Right ventricle myocardium superior (tissue), 1 donor: ENCODE results near the gene ACACA. TPM values are rescaled to one million over a fixed set of nuclear protein-coding genes. Genes with fewer than 3 reads are reported as not detected.
"Not testable (repeated sequence)": the region's sequence is repeated elsewhere in the genome, so short reads cannot be mapped to it uniquely, and the experiment has no call there.

ENCODE experiments used
- ATAC-seq: fragments of 200-7000 bp; cut with Tn5 transposase; one replicate; pipeline ENCODE4 v1.9.1; 2020; ENCODE audit warnings: mild to moderate bottlenecking; ENCODE audit not compliant: poor library complexity
- DNase-seq: peaks from one replicate; pipeline ENCODE4 v3.0.0-alpha.2; 2020
- intact Hi-C: fragments of 100-400 bp; cut with DNase I; formaldehyde crosslinking; loops from one replicate; pipeline ENCODE4 v1.11.2; 2022
- long read RNA-seq: library from polyadenylated mRNA; unstranded; transcript quantifications from one replicate; pipeline ENCODE4 v2.0.0, GENCODE V29; 2021
- total RNA-seq: library from RNA; stranded (reverse); fragmentation: NEBNext Ultra II Directional; extraction: Animal tissue kit (Norgen Biotek cat#: 25700); gene quantifications from one replicate; pipeline ENCODE4 v1.2.1, GENCODE V29; 2021
- donor health status: DM: no; HTN: yes; CAD: no; lungs with severe emphysema.

Gene ACACA
- 15.4 TPM for total RNA-seq
- long read RNA-seq, partial matches to known transcripts, result 1 of 7 reads
- long read RNA-seq, other reads (novel, unspliced or antisense), result 5 of 7 reads

DNA sequence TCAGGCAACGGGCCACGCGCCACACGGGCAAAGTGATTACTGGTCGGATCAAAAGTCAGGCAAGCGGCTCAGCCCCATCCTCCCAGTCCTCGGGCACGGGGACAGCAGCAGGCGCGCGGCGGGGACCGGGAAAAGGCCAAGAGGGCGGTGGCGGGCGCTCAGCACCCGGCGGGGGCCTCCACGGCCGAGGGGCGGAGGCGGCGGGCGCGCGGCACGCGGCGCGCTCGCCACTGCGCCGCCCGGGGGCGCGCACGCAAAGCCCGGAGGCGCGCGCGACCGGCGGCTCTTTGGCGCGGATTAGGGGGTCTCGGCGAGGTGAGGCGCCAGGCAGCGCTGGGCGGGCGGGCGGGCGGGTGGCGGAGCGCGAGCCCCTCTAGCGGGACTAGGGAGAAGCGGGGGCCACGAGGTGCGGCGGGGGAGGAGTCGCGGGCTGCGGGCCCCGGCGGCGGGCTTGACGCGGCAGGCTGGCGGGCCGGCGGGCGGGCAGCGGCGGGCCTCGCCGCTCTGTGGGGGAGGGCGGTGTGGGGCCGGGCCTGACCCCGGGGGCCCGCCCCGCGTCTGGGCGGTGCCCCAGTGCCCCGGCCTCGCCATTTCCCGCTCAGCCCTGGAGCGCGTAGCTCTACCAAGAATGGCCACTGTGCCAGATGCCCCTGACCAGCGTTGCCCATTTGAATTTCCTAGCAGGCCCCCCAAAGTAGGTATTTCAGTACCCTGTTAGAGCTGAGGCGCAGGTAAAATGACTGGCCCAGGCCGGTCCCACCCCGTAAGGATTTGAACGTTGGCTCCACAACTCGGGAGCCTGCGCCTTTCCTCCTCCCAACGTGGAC, at the start of gene ACACA, which contains the start of gene TADA2A:
ACACA (minus strand) TSS at position 202 of the 827 bp plus-strand sequence. CDS start 537 bp downstream, outside the sequence.
TADA2A (plus strand) TSS at position 252 of the 827 bp plus-strand sequence. CDS start 4,480 bp downstream, outside the sequence.
- intact Hi-C loops, result no loop called here
- DNase-seq (peak; percentile 89), ATAC-seq (peak; percentile 98)

DNA sequence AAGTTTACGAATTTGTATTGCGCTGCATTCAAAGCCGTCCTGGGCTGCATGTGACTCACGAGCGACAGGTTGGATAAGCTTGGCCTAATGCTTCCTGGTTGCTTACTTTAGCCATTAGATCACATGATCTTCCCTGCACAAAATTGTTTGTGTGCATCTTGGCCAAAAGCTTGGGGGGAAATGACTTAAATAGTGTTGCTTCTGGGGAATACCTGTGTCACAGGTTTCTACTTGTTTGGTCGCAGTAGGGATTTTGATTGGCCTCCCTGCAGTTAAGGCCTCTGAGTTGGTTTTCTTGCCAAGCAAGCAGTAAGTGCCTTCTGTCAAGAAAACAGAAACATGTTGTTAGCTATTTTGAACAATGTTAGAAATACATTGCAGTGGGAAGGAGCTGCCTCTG, 43.5 kb upstream of the ACACA start:
- DNase-seq, result no peak

DNA sequence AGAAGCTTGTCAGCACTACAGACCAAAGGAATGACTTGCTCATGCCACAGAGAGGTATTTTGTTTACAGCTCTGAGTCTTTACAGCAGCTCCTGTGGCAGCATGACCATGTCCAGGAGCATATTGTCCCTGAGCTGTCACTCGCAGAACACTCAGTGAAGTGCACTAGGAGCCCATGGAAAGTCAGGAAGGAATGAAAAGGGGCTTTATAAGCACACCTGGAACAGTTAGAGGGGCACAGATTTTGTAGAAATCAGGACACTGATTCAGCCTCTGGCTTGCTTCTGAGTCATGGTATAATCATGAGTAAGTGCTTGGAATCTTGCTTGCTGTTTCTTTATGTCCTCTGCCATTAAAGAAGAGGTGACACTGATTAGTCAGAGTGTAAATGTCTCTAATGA, 41.0 kb upstream of the ACACA start:
- intact Hi-C loops, result no loop called here
- DNase-seq (no peak), ATAC-seq (peak; percentile 39)

More for the DNA sequence above, 43.5 kb upstream of the ACACA start:
- intact Hi-C loops, result no loop called here
- ATAC-seq, result no peak

DNA sequence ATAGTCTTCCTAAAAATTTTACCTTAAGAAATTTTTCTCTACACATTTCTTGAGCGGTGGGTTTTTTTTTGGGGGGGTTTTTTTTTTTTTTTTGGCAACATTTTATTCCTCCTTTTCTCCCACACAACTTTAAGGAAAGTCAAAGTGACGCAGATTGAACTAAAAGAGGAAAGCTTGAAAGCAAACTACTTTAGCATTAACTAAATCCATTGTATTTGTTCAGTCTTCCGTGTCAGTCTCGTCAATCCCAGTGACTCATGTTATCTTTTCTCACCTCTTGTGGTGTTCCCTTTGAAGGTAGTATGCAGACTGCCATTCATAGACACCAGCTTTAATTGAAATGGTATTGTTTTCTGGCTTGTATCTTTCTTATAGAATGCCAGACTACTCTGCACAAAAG, 39.4 kb upstream of the ACACA start:
- intact Hi-C loops, result no loop called here
- no peak for ATAC-seq
- no peak for DNase-seq

DNA sequence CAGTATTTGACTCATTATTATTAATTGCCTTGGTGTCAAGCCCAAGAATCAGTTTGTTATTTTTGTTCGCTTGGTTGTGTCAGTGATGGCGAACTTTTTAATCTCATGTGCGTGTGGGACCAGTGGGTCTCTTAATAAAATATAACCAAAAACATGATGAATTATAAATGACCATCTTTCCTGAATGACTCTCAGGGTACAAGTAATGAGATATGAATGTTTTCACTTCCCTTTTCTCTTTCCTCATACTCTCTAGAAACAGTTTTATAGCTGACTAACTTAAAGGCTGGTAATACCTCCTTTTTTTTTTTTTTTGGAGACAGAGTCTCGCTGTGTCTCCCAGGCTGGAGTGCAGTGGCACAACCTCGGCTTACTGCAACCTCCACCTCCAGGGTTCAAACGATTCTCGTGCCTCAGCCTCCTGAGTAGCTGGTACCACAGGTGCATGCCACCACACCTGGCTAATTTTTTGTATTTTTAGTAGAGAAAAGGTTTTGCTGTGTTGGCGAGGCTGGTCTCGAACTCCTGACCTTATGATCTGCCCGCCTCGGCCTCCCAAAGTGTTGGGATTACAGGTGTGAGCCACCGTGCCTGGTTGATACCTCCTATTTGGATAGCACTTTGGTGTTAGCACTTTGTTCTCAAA, 34.9 kb upstream of the ACACA start:
- ATAC-seq, intact Hi-C loops, DNase-seq: not testable (repeated sequence)

DNA sequence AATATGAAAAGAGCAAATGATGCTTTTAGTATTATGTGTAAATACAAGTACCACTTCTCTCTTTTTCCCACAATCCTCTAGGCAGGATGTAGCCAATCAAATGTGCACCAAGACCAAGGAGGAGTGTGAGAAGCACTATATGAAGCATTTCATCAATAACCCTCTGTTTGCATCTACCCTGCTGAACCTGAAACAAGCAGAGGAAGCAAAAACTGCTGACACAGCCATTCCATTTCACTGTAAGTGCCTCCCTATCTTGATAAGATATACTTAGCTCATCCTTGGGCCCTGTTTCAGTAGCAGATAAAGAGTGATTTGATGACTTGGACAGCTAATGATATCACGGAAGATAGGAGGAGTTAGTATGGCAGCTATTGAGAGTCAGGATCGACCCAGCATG, 33.8 kb upstream of the ACACA start:
- no peak for ATAC-seq
- DNase-seq, result no peak
- intact Hi-C loops, result no loop called here

DNA sequence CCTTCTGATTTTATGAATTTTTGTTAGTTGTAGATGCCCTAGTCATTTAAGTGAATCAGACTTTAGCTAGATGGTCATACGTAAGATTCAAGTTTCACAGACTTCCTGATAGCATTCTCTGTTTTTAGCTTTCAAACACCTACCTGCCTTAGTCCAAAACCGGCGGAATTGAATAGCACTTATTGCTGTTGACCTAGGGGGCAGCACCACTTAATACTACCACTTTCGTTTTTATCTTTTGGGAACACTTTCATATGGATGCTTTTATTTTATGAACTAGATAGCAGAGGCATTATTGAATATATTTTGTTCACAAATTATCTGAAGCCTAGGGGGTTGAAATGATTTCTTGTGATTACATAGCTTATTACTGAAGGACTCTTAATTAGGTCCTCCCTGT, 31.5 kb upstream of the ACACA start:
- intact Hi-C loops, result no loop called here
- DNase-seq (no peak), ATAC-seq (no peak)

DNA sequence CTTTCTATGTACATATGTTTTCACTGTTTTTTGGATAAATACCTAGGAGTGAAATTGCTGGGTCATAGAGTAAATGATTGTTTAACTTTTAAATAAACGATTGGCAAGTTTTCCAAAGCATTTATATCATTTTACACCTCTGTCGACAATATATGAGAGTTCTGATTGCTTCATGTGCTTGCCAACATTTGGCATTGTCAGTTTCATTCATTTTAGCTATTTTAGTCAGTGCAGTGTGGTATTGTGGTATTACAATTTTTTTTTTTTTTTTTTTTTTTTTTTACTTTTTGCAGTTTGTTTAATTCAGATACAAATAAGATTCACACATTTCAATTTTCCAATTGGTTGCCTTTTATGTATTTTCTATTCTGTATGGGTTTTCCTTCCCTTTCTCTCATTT, 26.0 kb upstream of the ACACA start:
- intact Hi-C loops, result no loop called here
- no peak for ATAC-seq
- DNase-seq, result no peak

DNA sequence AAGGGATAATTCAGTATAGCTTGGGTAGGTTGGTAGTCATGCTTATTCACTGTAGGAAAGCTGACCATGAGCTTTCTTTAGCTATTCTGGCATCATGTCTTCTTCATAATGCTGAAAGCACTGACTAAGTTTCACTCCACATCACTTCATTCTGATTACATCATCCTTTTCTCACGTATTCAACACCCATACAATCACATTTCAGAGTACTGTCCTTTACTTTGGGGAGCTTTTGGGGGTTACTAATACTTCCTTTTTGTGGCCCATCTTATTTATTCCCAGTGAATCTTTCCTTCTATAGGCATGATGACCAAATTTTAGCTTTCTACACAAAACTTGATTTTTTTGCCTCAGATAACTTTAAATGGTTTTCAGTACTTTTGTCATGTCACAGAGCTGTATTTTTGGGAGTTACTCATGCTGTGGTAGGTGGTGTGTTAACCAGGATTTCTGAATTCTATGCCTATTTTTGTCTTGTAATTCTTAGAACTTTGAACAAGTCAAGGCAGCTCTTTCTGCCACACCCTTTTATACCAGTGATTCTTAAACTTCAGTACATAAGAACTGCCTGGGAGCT, 23.5 kb upstream of the ACACA start:
- no peak for ATAC-seq
- no peak for DNase-seq
- intact Hi-C loops, result no loop called here

DNA sequence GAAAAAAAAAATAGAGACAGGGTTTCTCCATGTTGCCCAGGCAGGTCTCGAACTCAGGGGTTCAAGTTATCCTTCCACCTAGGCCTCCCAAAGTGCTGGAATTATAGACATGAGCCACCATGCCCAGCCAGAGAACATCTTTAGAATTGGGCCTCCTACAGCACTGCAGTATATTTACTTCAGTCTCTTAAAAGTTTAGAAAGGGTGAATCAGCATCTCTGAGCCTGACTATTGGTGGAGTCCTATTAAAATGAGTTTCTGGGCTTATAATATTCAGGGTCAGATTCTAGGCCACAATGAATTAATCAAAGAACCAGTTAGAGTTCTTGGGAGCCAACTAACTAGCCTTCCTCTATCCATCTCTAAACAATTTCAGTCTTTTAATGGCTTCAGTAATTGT, 22.8 kb upstream of the ACACA start:
- intact Hi-C loops, result no loop called here
- DNase-seq (no peak), ATAC-seq (no peak)

DNA sequence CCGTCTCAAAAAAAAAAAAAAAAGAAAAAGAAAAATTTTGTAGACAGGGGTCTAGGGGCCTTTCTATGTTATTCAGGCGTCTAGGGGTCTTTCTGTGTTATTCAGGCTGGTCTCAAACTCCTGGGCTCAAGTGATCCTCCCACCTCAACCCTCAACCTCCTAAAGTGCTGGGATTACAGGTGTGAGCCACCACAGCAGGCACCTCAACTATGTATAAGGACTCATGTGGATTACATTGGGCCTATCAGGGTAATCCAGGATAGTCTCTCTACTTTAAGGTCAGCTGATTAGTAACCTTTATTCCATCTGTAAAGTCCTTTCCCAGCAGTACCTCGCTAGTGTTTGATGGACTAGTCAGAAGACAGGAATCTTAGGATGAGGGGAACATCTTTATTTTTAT, 22.4 kb upstream of the ACACA start:
- DNase-seq (no peak), ATAC-seq (no peak)
- intact Hi-C loops, result no loop called here

DNA sequence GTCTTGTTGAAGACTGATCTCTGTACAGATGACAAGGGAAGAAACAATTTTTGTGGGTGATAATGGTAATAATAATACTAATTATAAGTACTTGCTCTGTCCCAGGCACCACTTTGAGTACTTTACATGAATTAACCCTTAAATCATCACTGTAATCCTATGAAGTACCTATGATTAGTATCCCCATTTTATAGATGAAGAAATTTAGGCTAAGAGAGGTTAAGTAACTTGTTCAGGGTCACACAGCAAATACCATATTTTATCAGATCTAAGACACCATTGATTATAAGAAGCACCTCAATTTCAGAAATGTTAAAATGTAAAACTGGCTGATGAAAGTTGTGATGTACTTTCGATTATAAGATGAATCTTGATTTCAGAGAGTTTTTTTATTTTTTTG, 18.6 kb upstream of the ACACA start:
- DNase-seq (no peak), ATAC-seq (no peak)
- intact Hi-C loops, result no loop called here

DNA sequence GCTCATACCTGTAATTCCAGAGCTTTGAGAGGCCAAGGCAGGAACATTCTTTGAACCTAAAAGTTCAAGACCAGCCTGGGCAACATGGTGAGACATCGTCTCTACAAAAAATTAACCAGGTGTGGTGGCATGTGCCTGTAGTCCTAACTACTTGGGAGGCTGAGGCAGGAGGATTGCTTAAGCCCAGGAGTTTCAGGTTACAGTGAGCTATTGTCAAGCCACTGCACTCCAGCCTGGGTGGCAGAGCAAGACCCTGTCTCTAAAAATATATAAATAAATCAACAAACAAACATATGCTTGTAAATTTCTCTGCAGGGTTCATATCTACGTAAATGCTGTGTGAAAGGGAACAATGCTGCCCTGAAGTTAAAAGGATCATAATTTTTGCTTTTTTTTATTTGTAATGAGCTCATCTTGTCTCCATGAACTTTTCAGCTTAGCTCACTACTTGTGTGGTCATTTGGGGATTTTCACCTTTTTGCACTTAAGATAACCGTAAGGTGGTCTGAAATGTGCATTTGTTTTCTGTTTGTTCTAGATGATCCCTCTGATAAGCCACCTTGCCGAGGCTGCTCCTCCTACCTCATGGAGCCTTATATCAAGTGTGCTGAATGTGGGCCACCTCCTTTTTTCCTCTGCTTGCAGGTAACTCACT, 16.5 kb upstream of the ACACA start:
- ATAC-seq (no peak), DNase-seq (no peak)
- intact Hi-C loops, result no loop called here

DNA sequence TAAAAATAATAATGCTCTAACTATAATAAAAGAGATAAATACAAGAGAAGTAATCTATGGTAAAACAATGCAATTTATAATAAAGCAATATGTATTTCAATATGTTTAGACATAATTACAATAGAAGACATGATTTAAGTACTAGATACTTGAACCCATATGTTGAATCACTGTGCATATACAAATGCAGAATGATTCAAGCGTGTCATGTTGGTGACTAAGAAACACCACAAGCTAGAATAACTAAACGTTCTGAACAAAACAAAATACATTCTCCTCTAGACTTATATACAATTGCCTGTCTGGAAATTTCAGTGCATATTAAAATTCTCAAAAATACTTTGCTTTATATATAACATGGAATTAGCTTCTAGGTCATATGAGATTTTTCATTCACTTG, 11.2 kb upstream of the ACACA start:
- intact Hi-C loops, result no loop called here
- ATAC-seq (no peak), DNase-seq (no peak)

DNA sequence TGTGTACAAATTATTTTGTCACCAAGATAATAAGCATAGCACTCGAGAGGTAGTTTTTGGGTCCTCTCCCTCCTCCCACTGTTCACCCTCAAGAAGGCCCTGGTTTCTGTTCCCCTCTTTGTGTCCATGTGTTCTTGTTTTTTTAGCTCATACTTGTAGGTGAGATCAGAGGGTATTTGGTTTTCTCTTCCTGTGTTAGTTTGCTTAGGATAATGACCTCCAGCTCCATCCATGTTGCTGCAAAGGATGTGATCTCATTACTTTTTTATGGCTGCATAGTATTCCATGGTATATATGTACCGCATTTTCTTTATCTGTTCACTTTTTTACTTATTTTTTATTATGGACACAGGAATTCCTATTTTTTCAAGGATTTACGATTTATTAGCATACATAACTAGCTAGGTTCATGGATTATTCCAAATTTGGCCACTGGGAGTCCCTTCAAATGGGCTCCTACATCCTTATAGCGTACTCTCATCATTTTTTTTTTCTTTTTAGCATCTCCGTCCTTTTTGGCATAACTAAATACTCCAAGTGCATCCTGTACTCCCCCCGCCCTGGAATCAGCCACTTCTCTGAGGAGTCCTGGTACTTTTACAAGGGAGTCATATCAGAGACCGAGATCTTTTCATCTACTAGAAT, 7.4 kb upstream of the ACACA start:
- DNase-seq, result no peak
- ATAC-seq, result no peak

DNA sequence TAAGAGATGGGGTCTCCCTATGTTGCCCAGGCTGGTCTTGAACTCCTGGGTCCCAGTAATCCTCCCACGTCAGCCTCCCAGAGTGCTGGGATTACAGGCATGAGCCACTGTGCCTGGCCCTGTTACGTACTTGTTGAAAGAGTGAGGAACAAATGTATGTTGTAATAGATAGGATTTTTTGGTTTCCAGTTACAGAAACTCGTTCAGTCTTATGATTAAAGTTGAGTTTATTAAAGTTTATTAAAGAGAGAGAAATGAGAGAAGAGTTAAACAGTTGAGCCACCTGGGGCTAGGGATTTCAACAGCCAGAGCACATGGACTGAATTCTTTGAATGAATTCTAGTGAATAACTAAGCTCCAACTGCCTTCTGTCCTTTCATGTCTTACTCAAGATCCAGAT, 3.7 kb upstream of the ACACA start:
- DNase-seq (no peak), ATAC-seq (no peak)
- intact Hi-C loops, result no loop called here

More for the DNA sequence above, 7.4 kb upstream of the ACACA start:
- intact Hi-C loops, result no loop called here

DNA sequence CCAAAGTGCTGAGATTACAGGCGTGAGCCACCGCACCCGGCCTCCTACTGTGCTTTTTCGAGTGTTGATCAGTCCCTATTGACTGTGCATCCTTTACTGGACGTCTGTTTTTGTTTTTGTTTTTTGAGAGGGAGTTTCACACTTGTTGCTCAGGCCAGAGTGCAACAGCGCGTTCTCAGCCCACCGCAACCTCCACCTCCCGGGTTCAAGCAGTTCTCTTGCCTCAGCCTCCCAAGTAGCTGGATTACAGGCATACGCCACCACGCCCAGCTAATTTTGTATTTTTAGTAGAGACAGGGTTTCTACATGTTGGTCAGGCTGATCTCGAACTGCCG, 1.5 kb upstream of the ACACA start:
- ATAC-seq, intact Hi-C loops, DNase-seq: not testable (repeated sequence)

DNA sequence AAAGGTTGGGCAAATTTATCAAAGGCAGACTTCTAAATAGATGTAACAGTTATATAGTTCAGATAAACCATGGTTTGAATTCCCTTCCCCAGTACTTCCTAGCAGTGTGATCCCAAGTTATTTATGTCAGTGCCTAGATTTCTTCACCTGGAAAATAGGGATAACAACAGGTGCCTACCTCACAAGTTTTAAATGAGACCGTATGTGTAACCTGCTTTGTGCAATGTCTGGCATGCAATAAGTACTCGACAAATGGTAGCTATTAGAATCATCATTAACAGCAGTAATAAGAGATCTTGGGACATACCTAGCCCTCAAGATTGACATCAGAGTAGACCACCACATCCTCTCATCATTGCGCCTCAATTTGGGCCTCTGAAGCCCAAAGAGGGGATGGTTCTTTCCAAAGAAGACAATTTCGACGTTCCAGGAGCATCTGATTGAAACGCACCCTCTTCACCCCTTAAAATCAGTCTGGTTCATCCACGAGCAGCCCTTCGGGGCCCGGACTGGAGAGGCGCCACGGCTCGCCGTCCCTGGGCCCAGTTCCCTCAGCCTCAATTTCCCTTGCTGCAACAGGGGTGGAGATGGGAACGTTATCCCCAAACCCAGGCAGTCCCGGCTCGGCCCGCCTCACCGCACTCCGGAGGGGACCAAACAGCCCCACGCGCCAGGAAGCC, 541 bp downstream of the ACACA start:
- ATAC-seq (no peak), DNase-seq (no peak)
- intact Hi-C loops, result no loop called here
